Spleen (tissue), 7 donors: ENCODE results near the gene WHAMM.

ENCODE experiments used
- POLR2A ChIP-seq, 3 donors: fragments of 450-650 bp; IDR thresholded peaks; one replicate each; pipeline ENCODE4 v1.5.1; 2017; ENCODE audit warnings: antibody characterized with exemption in 3 of 3, mild to moderate bottlenecking in 1 of 3
- TF ChIP-seq, protein P1 (sequence below), 11 experiments: fragments of 200-600 bp in 7 of 11; fragments of 450-650 bp in 4 of 11; sonication (generic) in 4 of 11; IDR thresholded peaks in 8 of 11; conservative IDR thresholded peaks in 3 of 11; 1 replicate in 7 of 11; 2 replicates in 4 of 11; pipeline versions ENCODE4 v1.4.0 to v1.8.0; 2016 to 2021; ENCODE audit warnings: antibody characterized with exemption in 11 of 11, inconsistent platforms in 4 of 11, mild to moderate bottlenecking in 1 of 11
- donor health status: DM: no; HTN: no; CAD: no; lungs with moderate emphysema.
- donor health status: DM: no; HTN: no; CAD: no.
- donor health status: DM: no; HTN: no; CAD: no.

DNA sequence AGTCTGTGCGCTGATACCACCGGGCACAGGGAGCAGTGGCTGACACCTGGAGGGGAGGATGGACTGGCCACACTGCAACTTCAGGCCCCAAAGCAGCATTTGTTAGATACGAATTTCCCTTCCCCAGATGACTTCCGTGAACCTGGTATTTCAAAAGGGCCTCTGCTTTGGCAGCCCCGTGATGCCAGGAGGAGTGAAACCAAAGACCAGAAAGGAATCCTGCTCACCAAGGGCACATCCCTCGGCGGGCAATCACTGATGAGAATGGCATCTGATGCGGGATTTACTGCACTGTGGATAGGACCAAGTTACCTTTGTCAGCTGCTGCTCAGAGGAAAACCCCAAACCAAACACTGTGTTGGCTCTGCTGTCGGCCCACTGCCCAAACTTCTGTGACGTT, 65.5 kb downstream of the WHAMM start:
- TF ChIP-seq, protein P1, sequence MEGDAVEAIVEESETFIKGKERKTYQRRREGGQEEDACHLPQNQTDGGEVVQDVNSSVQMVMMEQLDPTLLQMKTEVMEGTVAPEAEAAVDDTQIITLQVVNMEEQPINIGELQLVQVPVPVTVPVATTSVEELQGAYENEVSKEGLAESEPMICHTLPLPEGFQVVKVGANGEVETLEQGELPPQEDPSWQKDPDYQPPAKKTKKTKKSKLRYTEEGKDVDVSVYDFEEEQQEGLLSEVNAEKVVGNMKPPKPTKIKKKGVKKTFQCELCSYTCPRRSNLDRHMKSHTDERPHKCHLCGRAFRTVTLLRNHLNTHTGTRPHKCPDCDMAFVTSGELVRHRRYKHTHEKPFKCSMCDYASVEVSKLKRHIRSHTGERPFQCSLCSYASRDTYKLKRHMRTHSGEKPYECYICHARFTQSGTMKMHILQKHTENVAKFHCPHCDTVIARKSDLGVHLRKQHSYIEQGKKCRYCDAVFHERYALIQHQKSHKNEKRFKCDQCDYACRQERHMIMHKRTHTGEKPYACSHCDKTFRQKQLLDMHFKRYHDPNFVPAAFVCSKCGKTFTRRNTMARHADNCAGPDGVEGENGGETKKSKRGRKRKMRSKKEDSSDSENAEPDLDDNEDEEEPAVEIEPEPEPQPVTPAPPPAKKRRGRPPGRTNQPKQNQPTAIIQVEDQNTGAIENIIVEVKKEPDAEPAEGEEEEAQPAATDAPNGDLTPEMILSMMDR (IDR thresholded peaks at IDR 0.05 in 8 of 11, conservative IDR thresholded peaks at IDR 0.05 in 3 of 11): no peak
- TF ChIP-seq POLR2A (IDR thresholded peaks at IDR 0.05): no peak
